Measurements from ENCODE around the gene RABL2B.

DNA sequence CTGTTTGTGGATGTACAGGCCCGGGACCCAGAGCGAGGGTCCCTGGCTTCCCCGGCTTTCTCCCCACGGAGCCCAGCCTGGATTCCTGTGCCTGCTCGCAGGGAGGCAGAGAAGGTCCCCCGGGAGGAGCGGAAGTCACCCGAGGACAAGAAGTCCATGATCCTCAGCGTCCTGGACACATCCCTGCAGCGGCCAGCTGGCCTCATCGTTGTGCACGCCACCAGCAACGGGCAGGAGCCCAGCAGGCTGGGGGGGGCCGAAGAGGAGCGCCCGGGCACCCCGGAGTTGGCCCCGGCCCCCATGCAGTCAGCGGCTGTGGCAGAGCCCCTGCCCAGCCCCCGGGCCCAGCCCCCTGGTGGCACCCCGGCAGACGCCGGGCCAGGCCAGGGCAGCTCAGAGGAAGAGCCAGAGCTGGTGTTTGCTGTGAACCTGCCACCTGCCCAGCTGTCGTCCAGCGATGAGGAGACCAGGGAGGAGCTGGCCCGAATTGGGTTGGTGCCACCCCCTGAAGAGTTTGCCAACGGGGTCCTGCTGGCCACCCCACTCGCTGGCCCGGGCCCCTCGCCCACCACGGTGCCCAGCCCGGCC, 62.1 kb downstream of the RABL2B start:
- TF ChIP-seq, protein P1, sequence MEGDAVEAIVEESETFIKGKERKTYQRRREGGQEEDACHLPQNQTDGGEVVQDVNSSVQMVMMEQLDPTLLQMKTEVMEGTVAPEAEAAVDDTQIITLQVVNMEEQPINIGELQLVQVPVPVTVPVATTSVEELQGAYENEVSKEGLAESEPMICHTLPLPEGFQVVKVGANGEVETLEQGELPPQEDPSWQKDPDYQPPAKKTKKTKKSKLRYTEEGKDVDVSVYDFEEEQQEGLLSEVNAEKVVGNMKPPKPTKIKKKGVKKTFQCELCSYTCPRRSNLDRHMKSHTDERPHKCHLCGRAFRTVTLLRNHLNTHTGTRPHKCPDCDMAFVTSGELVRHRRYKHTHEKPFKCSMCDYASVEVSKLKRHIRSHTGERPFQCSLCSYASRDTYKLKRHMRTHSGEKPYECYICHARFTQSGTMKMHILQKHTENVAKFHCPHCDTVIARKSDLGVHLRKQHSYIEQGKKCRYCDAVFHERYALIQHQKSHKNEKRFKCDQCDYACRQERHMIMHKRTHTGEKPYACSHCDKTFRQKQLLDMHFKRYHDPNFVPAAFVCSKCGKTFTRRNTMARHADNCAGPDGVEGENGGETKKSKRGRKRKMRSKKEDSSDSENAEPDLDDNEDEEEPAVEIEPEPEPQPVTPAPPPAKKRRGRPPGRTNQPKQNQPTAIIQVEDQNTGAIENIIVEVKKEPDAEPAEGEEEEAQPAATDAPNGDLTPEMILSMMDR (tag by site-specific recombination; IDR thresholded peaks at IDR 0.05), result no peak
- no peak for TF ChIP-seq ZNF391 (tag by site-specific recombination; IDR thresholded peaks at IDR 0.05; ENCODE audit: borderline replicate concordance, low read depth)
- TF ChIP-seq GLIS1 (tag by site-specific recombination; IDR thresholded peaks at IDR 0.05), result no peak
- no peak for TF ChIP-seq TCF7L2 (IDR thresholded peaks at IDR 0.05; ENCODE audit: borderline replicate concordance, low read depth, low read length)
- TF ChIP-seq MEIS1 (CRISPR knock-in tag; IDR thresholded peaks at IDR 0.05; ENCODE audit: borderline replicate concordance), result no peak
- TF ChIP-seq SP3 (tag by site-specific recombination; IDR thresholded peaks at IDR 0.05), result no peak
- no peak for TF ChIP-seq ZNF473 (tag by site-specific recombination; IDR thresholded peaks at IDR 0.05)
- no peak for TF ChIP-seq ZNF211 (tag by site-specific recombination; IDR thresholded peaks at IDR 0.05; ENCODE audit: low read depth)
- no peak for TF ChIP-seq OSR2 (tag by site-specific recombination; IDR thresholded peaks at IDR 0.05)
- TF ChIP-seq, protein P2, sequence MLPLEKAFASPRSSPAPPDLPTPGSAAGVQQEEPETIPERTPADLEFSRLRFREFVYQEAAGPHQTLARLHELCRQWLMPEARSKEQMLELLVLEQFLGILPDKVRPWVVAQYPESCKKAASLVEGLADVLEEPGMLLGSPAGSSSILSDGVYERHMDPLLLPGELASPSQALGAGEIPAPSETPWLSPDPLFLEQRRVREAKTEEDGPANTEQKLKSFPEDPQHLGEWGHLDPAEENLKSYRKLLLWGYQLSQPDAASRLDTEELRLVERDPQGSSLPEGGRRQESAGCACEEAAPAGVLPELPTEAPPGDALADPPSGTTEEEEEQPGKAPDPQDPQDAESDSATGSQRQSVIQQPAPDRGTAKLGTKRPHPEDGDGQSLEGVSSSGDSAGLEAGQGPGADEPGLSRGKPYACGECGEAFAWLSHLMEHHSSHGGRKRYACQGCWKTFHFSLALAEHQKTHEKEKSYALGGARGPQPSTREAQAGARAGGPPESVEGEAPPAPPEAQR (tag by site-specific recombination; IDR thresholded peaks at IDR 0.05), result no peak
- no peak for TF ChIP-seq MYNN (tag by site-specific recombination; IDR thresholded peaks at IDR 0.05; ENCODE audit: borderline replicate concordance)
